Breast epithelium (tissue), 4 donors: ENCODE data around the gene SFXN5. TPM values are rescaled to one million over a fixed set of nuclear protein-coding genes. Genes with fewer than 3 reads are reported as not detected.

Experiments used
- DNase-seq, 2 donors: peaks; one replicate each; pipeline ENCODE4 v3.0.0-alpha.2; 2019; ENCODE audit warnings: low spot score in 2 of 2
- H3K27ac ChIP-seq, 2 donors: fragments of 200-600 bp; sonication (generic) in 1 of 2; one replicate each; pipeline ENCODE4 v1.5.1; 2016 to 2019; ENCODE audit warnings: mild to moderate bottlenecking in 1 of 2
- H3K27me3 ChIP-seq, 2 donors: fragments of 200-600 bp; sonication (generic) in 1 of 2; one replicate each; pipeline versions ENCODE4 v1.5.1 to v1.6.0; 2017 to 2019; ENCODE audit warnings: control low read depth in 1 of 2, mild to moderate bottlenecking in 1 of 2
- H3K36me3 ChIP-seq: fragments of 200-600 bp; one replicate; pipeline ENCODE4 v1.5.1; 2019
- H3K4me1 ChIP-seq, 2 donors: fragments of 200-600 bp; sonication (generic); one replicate each; pipeline ENCODE4 v1.5.1; 2016 to 2019; ENCODE audit warnings: control low read depth in 1 of 2
- H3K4me3 ChIP-seq, 3 donors: fragments of 200-600 bp; sonication (generic); 1 replicate in 2 of 3; 2 replicates in 1 of 3; pipeline ENCODE4 v1.5.1; 2016 to 2019; ENCODE audit warnings: mild to moderate bottlenecking in 3 of 3, moderate library complexity in 2 of 3
- H3K9me3 ChIP-seq, 2 donors: fragments of 200-600 bp; sonication (generic) in 1 of 2; one replicate each; pipeline ENCODE4 v1.5.1; 2016 to 2019; ENCODE audit warnings: control low read depth in 1 of 2
- CTCF ChIP-seq, 3 donors: fragments of 450-650 bp; IDR thresholded peaks; one replicate each; pipeline ENCODE4 v1.5.1; 2016 to 2017; ENCODE audit warnings: antibody characterized with exemption in 3 of 3, mild to moderate bottlenecking in 3 of 3, moderate library complexity in 3 of 3
- POLR2A ChIP-seq: fragments of 450-650 bp; IDR thresholded peaks from one replicate; pipeline ENCODE4 v1.6.1; 2016; ENCODE audit warnings: antibody characterized with exemption, mild to moderate bottlenecking, moderate library complexity
- POLR2AphosphoS5 ChIP-seq, 3 donors: sonication (generic); formaldehyde crosslinking; IDR thresholded peaks; one replicate each; pipeline ENCODE4 v1.6.1; 2017; ENCODE audit warnings: antibody characterized with exemption in 3 of 3
- intact Hi-C: fragments of 100-400 bp; cut with DNase I; formaldehyde crosslinking; loops from one replicate; pipeline ENCODE4 v1.15.1; 2023; ENCODE audit warnings: low total_unique reads
- total RNA-seq, 3 donors: library from RNA; depleted of rRNA; stranded (reverse); fragments of >200 nt; gene quantifications; one replicate each; pipeline ENCODE4 v1.1.0, GENCODE V29; 2016

Gene SFXN5
- total RNA-seq, 3 donors from 2014 or later: 6.7 to 19.6 (median 12.8) TPM

DNA sequence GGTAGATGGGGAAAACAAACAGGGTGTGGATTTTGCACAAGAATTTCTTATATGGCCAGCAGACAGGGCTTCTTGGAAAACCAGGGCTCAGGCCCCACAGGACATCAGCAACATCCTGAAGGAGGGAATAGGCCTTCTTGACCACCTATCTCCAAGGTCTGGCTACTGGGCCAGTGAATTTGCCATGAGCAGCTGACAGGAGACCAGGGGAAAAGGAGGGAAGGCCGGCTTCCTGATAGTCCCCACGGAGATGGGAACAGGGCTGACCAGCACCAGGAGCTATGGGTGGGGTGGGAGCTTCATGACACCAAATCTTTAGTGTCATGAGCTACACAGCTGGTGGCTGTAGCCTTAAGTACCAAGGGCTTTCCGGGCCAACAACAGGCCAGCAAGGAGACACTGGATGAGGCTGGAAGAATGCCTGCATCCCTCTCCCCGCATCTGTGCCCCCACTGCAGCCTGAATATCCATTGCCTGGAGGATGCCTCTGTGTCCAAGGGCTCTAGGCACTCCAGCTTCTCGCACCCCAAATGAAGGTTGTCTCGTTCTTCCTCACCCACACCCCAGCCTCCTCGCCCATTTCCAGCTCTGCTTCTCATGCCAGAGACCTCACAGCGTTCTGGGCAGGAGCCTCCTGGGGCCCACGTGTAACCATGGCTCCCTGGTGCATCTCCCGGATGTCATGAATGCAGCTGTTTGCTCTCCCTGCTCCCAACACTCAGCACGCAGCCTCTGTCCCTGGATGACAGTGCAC is 79.4 kb downstream of the SFXN5 start:
- TF ChIP-seq POLR2AphosphoS5 (IDR thresholded peaks at IDR 0.05) (no peak), CTCF (IDR thresholded peaks at IDR 0.05) (no peak), POLR2A (no peak)
- DNase-seq: no peak

GRCh38 chr2:72991439-72991725 is 80.1 kb downstream of the SFXN5 start:
- Histone ChIP-seq H3K4me1 (peaks cover 7% of the 10 kb centered on the region in 2 donors), H3K36me3 (no peaks in the 10 kb centered on the region), H3K27me3 (no peaks in the 10 kb centered on the region), H3K4me3 (no peak overlapping the region), H3K9me3 (no peaks in the 10 kb centered on the region), H3K27ac (no peak overlapping the region)
- no peak for DNase-seq
- TF ChIP-seq CTCF (IDR thresholded peaks at IDR 0.05) (no peak), POLR2AphosphoS5 (IDR thresholded peaks at IDR 0.05) (no peak), POLR2A (no peak)
- intact Hi-C loops: loop anchor here (10.0 kb wide), 1 partner anchor 183 kb away; no protein-coding TSS in a partner anchor

More for the DNA sequence above, 79.4 kb downstream of the SFXN5 start:
- Histone ChIP-seq H3K4me1 (peaks cover 7% of the 10 kb centered on the region in 2 donors), H3K27ac (no peak overlapping the region), H3K27me3 (no peaks in the 10 kb centered on the region), H3K36me3 (no peaks in the 10 kb centered on the region), H3K9me3 (no peaks in the 10 kb centered on the region), H3K4me3 (no peak overlapping the region)
- intact Hi-C loops: loop anchor here (10.0 kb wide), 1 partner anchor 183 kb away; no protein-coding TSS in a partner anchor

- no peaks in the 10 kb centered on the region for H3K27me3 ChIP-seq
- no peak overlapping the region for H3K4me3 ChIP-seq
- no peaks in the 10 kb centered on the region for H3K9me3 ChIP-seq
- H3K4me1 ChIP-seq: peaks cover 7% of the 10 kb centered on the region in 2 donors
- TF ChIP-seq CTCF (IDR thresholded peaks at IDR 0.05) (no peak), POLR2A (no peak), POLR2AphosphoS5 (IDR thresholded peaks at IDR 0.05) (no peak)
- H3K27ac ChIP-seq: peak overlapping the region; percentile 77 to 93
- H3K36me3 ChIP-seq: no peaks in the 10 kb centered on the region
- no peak for DNase-seq
- intact Hi-C loops: loop anchor here (10.0 kb wide), 1 partner anchor 184 kb away; no protein-coding TSS in a partner anchor
Observed at GRCh38 chr2:72990695-72991438, 80.6 kb downstream of the SFXN5 start.

DNA sequence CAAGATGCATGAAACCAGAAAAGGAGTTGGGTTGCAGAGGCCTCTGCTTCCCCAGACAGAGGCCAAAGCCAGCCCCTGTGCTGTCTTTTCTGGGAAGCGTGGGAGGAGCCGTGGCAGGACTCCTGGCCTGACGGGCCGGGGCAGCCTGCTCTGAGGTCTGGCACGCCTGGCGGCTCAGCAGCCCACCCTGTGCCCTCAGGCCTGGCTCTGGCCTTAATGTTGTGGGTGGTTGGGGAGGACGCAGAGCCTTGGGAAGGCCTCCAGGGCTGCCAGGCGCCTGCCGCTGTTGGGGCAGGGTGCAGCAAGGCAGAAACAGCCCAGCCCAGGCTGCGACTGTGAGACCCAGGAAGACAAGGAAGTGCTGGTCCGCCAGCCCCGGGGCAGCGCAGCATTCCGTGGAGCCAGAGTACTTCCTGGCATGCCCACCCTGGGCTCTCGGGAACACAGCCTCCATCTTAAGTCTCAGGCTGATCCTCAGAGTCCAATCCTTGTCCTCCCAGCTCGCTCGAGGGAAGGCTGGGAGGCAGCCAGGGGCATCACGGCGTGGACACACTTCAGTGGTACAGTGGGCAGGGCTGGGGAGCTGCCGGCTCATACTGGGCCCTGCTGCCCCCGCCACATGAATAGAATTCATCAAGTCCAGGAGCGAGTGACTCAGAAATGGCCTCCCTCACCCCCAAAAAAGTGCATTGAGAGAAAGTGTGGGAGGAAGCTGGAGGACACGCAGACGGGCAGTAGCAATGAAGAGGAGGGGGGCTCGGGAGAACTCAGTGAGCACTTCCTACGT is 81.5 kb downstream of the SFXN5 start:
- no peaks in the 10 kb centered on the region for H3K36me3 ChIP-seq
- TF ChIP-seq POLR2AphosphoS5 (IDR thresholded peaks at IDR 0.05): no peak
- TF ChIP-seq POLR2A: no peak
- no peak for TF ChIP-seq CTCF (IDR thresholded peaks at IDR 0.05)
- H3K4me3 ChIP-seq: peak overlapping the region in 2 of 3 donors; percentile 18 to 53
- DNase-seq: peak in 1 of 2 donors; percentile 48
- no peaks in the 10 kb centered on the region for H3K27me3 ChIP-seq
- H3K27ac ChIP-seq: peak overlapping the region; percentile 77 to 93
- H3K9me3 ChIP-seq: no peaks in the 10 kb centered on the region
- intact Hi-C loops: loop anchor here (10.0 kb wide), 1 partner anchor 185 kb away; no protein-coding TSS in a partner anchor
- H3K4me1 ChIP-seq: peaks cover 7% of the 10 kb centered on the region in 2 donors
